Panc1 (cell line): ENCODE results near the gene UVSSA.

Experiments used
- CTCF ChIP-seq: fragments of 450-650 bp; IDR thresholded peaks from 2 replicates; pipeline ENCODE4 v1.5.1; 2017; ENCODE audit warnings: mild to moderate bottlenecking
- POLR2AphosphoS5 ChIP-seq: IDR thresholded peaks from 2 replicates; pipeline ENCODE4 v1.6.1; 2012; ENCODE audit warnings: mild to moderate bottlenecking, low read depth, low read length, moderate library complexity
- REST ChIP-seq, 2 experiments: IDR thresholded peaks; 2 replicates each; pipeline ENCODE4 v1.6.1; 2011 to 2012; ENCODE audit warnings: low read depth in 2 of 2, control low read depth in 1 of 2, low read length in 1 of 2, mild to moderate bottlenecking in 1 of 2, moderate library complexity in 1 of 2; ENCODE audit not compliant: insufficient read depth in 1 of 2
- TCF7L2 ChIP-seq: IDR thresholded peaks from 2 replicates; pipeline ENCODE4 v1.6.1; 2011; ENCODE audit warnings: mild to moderate bottlenecking, low read depth, low read length, inconsistent platforms

- TF ChIP-seq CTCF (no peak), POLR2AphosphoS5 (no peak), REST (IDR thresholded peaks at IDR 0.05; ENCODE audit: insufficient read depth in 1 of 2, low read depth in 2 of 2, low read length in 1 of 2) (no peak), TCF7L2 (no peak)
Observed at GRCh38 chr4:1337951-1338751, 8.9 kb upstream of the UVSSA start.
